GM18517 (cell line): ENCODE data around the gene ADIG.

Source experiments
- ATAC-seq: cut with Tn5 transposase; IDR thresholded peaks from one replicate; pipeline ENCODE4 v1.9.1; 2021; ENCODE audit warnings: mild to moderate bottlenecking, moderate library complexity; ENCODE audit not compliant: unreplicated experiment

The ADIG gene

DNA sequence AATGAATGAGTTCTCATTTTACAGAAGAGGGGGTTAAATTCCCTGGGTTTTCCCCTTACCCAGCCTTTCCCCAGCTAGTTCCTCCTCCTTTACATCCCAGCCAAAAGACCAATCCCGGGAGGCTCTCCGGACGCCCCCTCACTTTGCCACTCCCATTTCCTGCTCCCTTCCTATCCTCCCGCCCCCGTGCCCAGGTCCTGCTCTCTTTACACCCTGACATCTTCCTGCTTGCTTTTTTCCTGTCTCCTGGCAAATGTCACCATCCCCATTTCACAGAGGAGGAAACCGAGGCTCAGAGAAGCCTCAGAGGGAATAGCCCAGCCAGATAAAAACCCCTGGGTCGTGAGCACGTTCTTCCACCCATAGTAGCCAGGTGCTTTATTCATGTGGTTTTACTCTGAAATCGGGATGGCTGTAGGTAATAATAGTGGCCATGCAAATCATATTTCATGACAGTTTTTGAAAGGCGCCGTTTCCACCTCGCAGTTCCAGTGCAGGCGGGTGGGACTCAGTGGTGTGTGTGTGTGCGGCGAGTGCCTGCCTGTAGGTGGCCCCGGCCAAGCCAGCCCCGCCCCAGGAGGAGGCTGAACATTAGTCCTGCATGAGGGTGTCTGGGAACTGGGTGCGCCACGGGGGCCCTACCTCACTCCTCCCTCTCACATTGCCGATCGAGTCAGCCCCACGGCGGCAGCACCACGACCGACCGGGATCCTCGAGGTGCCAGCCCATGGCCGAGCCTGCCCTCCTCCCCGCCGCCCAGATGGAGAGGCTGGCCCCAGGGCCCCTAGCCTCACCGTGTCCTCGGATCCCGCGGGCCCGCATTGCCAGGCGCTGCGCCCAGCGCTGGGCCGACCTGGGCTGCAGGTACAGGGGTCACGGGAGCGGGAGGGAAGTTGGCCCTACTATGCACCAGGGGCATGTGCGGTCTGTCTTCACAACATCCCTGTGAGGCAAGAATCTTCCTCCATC lies 20.5 kb downstream of the ADIG start, which contains the start of gene ARHGAP40:
Gene ARHGAP40 (plus strand): TSS at position 594 of the 969 bp plus-strand sequence.
- ATAC-seq, result no peak

GRCh38 chr20:38602185-38602581 lies 21.2 kb downstream of the ADIG start:
- no peak for ATAC-seq

DNA sequence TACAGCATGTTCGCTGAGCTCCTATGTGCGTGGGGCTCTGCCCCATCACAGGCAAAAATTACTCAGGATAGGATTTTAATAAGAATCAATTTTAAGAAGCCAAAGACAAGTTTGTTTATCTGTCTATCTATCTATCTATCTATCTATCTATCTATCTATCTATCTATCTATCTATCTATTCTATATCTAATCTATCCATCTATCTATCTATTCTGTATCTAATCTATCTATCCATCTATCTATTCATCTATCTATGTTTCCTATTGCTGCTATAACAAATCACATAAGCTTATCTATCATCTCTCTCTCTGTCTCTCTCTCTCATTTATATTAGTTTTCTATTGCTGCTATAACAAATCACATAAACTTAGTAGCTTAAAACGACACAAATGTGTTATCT lies 22.3 kb downstream of the ADIG start:
- no peak for ATAC-seq

- ATAC-seq, result no peak
Observed at GRCh38 chr20:38604873-38605303, 23.9 kb downstream of the ADIG start.

DNA sequence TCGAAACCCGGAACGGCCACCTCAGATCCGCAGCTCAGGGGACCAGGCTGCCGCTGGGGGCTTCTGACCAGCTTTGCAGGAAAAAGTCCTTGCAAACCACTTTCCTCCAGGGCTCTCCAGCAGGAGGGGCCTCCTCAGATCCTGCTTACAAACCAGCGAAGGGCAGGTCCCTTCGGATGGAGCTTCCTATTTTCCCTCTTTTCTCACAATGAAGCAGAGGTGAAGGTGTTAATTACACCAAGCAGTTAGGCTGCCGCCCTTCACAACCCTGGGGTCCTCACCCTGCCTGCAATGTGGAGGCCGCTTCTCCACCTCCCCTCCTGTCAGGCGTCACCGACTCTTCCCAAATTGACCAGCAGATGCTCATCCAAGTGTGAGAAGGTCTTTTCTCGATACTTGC lies 26.4 kb downstream of the ADIG start:
- no peak for ATAC-seq

GRCh38 chr20:38608188-38608587 lies 27.2 kb downstream of the ADIG start:
- no peak for ATAC-seq

- no peak for ATAC-seq
Observed at GRCh38 chr20:38609815-38610214, 28.8 kb downstream of the ADIG start.

- no peak for ATAC-seq
Observed at GRCh38 chr20:38610521-38610920, 29.5 kb downstream of the ADIG start.

DNA sequence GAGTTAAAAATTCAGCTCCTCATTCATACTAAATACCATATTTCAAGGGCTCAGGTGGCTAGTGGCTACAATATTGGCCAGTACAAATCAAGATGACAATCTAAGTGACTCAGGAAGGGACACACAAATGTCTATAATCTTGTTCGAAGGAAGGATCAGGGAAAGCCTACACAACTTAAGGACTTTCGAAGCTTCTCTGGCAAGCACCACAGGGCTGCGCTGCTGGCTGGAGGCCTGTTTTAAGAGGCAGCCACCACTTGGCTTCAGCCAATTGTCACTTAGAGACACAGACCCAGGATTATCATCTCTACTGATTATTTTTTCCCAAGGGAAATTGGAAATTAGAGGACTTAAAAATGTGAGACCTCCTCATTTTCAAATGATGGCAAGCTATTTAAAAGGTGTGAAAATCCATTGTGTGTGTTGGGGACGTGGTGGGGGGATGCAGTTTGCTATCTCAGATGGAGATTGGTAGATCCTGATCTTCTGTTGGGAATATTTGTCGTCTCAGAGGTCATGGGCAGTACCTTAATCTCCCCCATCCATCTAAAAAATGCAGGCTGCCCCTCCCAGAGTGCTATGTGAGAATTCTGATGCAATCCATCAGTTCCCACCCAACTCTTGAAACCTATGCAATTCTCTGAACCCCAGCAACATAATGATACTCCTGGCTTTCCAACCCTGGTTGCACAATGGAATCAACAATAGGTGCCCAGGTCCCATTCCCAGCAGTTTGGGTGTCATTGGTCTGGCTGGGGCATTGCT lies 31.9 kb downstream of the ADIG start:
- ATAC-seq, result no peak

DNA sequence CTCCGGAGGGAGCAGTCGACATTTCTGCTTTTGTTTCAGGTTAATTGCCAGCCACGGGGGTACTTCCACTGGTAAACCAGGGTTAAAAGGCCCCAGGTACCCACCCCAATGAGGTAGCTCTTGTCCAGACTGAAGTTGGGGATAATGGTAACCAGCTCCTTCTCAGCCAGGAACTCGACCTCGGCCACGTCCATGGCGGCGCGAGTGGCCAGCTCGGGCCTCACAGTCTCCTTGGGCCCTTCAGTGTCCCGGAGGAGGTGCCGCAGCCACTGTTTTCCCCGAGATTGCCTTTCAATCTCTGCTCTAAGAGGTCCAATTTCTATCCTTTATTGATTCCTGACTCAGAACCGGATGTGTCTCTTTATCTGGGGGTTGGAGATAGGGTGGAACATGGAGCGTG lies 34.3 kb downstream of the ADIG start:
- no peak for ATAC-seq

GRCh38 chr20:38616457-38616856 lies 35.5 kb downstream of the ADIG start:
- ATAC-seq, result no peak

GRCh38 chr20:38617011-38617829 lies 36.2 kb downstream of the ADIG start:
- no peak for ATAC-seq

DNA sequence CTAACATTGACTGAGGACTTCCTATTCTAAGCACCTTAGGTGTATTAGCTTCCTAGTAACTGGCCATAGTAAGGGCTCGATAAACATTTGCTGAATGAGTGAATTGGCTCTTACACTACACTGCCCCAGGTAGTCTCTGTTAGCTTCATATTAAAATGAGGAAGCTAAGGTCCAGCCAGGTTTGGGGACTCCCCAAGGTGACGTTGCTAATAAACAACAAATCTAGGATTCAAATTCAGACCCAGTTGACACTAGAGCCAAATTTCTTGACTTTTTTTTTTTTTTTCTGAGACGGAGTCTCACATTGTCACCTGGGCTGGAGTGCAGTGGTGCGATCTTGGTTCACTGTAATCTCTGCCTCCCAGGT lies 36.8 kb downstream of the ADIG start:
- no peak for ATAC-seq

- no peak for ATAC-seq
Observed at GRCh38 chr20:38620441-38620840, 39.4 kb downstream of the ADIG start.

DNA sequence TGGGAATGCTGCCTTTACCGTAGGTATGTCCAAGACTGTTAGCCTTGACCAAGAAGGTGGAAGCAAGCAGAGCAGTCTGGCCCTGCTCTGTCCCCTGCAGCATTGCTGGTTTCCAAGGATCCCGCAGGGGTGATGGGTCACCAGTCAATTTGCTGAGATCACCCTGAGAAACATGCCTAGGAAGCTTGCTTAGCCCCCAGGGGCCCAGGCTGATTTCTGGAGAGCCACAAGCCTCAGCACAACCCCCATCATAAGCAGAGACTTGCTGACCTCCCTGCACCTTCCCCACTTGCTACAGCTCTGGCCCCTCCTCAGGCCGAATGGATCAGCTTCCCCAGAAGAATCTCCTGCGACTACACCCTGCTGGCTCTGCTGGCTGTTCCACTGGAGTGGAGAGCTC lies 42.1 kb downstream of the ADIG start:
- no peak for ATAC-seq

GRCh38 chr20:38624084-38624483 lies 43.1 kb downstream of the ADIG start:
- ATAC-seq, result no peak

- ATAC-seq, result no peak
Observed at GRCh38 chr20:38625896-38626295, 44.9 kb downstream of the ADIG start.

GRCh38 chr20:38626921-38627659 lies 46.1 kb downstream of the ADIG start:
- no peak for ATAC-seq

- ATAC-seq, result no peak
Observed at GRCh38 chr20:38628580-38629470, 47.8 kb downstream of the ADIG start.
